Activated gamma-delta T cell treated with anti-CD3 and anti-CD28 coated beads, Interleukin-2, amount 50 U/mL, for 16 hours (primary cell): ENCODE data around the gene NOC4L.
A peak's percentile ranks its signal among the peaks of the same experiment; 100 is the strongest.
"Not testable (repeated sequence)": the region's sequence is repeated elsewhere in the genome, so short reads cannot be mapped to it uniquely, and the experiment has no call there.

Source experiments
- DNase-seq: peaks from one replicate; pipeline ENCODE4 v3.0.0-alpha.2; 2020; ENCODE audit warnings: low read depth

Gene NOC4L

GRCh38 chr12:132142679-132143335, 1.4 kb upstream of the NOC4L start:
- no peak for DNase-seq

GRCh38 chr12:132143336-132144071, 753 bp upstream of the NOC4L start:
- peak; percentile 19 for DNase-seq

DNA sequence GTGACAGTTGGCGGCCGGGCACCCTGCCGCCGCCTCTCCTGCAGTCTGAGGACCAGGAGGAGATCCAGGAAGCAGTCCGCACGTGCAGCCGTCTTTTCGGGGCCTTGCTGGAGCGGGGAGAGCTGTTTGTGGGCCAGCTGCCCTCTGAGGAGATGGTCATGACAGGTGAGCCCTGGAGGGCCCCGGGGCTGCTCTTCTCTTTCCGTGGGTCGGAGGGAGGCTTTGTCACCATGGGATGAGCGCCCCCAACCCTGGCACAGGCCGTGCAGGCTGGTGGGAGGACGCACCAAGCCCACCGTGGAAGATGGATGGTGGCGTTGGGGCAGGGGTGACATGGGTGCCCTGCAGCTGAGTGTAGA, 532 bp downstream of the NOC4L start:
- DNase-seq = no peak

DNA sequence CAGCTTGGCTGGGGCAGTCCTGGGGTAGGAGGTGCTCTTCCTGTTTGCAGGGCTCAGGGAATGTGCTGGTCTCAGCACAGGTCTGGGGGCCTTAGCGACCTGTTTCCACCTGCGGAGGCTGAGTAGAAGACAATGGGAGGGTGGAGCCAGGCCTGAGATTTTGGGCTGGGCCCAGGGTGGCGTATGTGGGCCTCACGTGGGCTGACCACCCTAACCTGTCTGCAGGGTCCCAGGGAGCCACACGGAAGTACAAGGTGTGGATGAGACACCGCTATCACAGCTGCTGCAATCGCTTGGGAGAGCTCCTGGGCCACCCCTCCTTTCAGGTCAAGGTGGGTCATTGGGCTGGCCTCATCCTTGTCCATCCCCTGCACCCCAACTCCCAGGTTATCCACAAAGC, 1.1 kb downstream of the NOC4L start:
- no peak for DNase-seq

- no peak for DNase-seq
Measured at GRCh38 chr12:132146098-132146497, 1.8 kb downstream of the NOC4L start.

- no peak for DNase-seq
Measured at GRCh38 chr12:132146772-132147422, 2.6 kb downstream of the NOC4L start.

GRCh38 chr12:132147423-132148367, 3.4 kb downstream of the NOC4L start:
- DNase-seq = no peak

DNA sequence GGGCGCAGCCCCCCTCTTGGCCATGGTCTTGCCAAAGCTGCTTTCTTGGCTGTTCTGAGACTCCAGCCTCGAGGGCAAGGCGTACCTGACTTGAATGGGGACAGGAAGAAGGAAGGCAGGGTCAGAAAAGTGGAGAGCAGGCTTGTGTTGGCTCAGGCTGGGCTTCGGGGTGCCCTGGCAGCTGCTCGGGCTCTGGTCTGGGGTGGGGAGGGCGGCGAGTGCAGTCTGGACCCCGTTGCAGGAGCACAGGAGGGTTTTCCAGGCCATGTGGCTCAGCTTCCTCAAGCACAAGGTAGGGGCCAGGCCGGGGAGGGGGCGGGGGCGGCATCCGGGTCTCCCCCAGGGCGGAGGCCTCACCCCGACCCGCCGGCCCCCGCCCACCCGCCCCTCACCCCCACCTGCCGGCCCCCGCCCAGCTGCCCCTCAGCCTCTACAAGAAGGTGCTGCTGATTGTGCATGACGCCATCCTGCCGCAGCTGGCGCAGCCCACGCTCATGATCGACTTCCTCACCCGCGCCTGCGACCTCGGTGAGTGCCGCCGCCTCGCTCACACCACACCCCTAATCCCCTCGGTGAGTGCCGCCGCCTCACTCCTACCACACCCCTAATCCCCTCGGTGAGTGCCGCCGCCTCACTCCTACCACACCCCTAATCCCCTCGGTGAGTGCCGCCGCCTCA, 4.2 kb downstream of the NOC4L start:
- DNase-seq = no peak

- DNase-seq = not testable (repeated sequence)
Measured at GRCh38 chr12:132149526-132149925, 5.3 kb downstream of the NOC4L start.

- no peak for DNase-seq
Measured at GRCh38 chr12:132150780-132151144, 6.5 kb downstream of the NOC4L start.

DNA sequence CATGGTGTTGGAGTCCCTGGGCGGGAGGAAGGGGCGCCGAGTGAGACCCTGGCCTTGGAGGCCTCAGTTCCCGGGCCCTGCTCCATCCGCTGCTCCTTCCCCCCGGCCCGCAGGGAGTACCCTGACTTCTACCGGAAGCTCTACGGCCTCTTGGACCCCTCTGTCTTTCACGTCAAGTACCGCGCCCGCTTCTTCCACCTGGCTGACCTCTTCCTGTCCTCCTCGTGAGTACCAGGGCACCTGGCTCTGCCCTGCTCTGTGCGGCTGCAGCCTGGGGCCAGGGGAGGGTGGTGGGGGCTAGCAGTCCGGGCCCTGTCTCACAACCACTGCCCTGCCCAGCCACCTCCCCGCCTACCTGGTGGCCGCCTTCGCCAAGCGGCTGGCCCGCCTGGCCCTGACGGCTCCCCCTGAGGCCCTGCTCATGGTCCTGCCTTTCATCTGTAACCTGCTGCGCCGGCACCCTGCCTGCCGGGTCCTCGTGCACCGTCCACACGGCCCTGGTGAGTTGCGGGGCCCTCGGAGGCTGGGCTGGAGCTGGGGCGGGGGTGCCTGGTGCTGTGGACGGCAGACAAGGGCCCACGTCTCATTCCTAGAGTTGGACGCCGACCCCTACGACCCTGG, 7.0 kb downstream of the NOC4L start:
- DNase-seq = no peak

DNA sequence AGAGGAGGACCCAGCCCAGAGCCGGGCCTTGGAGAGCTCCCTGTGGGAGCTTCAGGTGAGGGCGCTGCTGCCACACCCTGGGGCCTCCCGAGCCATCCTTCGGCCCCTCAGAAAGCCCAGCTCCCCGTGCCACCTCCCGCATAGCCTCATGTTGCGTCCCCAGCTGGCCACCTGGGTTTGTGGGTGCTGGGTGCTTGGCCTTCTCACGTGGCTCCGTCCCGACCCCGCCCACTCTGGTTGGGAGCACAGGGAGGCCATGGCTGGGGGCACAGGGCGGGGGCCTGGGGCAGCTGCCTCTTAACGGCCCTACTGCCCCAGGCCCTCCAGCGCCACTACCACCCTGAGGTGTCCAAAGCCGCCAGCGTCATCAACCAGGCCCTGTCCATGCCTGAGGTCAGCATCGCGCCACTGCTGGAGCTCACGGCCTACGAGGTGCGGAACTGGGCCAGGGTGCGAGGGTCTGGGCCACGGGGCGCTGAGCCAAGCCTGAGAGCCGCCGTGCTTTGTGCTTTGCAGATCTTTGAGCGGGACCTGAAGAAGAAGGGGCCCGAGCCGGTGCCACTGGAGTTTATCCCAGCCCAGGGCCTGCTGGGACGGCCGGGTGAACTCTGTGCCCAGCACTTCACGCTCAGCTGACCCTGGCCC, 7.6 kb downstream of the NOC4L start:
- DNase-seq = no peak

- no peak for DNase-seq
Measured at GRCh38 chr12:132152411-132152821, 8.2 kb downstream of the NOC4L start.

GRCh38 chr12:132152953-132153352, 8.7 kb downstream of the NOC4L start:
- no peak for DNase-seq

- DNase-seq = peak; percentile 41
Measured at GRCh38 chr12:132153501-132154340, 9.5 kb downstream of the NOC4L start.

GRCh38 chr12:132154341-132154761, 10.1 kb downstream of the NOC4L start:
- no peak for DNase-seq

DNA sequence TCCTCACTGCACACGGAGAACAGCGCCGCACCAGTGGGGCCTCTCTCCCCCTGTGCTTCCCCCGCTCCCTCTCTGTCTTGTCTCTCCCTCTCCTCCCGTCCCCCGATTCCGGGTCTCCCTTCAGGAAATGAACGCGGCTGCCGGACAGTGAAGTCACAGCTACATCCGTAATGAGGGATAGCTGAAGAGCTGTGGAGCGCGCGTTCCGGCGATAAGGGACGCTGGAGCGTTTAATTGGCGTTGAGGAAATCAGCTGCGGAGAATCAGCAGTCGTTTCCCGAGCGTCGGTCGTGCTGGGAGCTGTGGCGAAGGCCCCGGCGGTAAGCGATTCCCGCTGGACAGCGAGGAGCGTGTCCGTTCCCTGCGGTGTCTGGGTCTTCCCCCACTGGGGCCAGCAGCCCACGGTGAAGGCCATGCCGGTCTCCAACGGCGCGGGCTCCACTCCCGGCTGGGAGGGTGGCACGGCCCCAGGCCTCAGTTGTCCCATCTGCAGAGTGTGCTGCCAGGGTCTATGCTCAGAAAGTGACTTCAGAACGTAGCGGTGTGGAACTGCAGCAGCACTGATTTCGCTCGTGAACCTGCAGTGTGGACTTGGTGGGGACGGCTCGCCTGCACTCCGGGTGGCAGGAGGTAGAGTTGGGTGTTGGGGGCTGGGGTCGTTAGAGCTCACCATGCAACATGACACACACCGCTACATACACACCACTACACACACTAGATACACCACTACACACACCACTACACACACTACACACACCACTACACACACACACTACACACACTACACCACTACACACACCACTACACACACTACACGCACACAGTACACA, 10.9 kb downstream of the NOC4L start:
- no peak for DNase-seq

GRCh38 chr12:132155771-132156572, 11.7 kb downstream of the NOC4L start:
- DNase-seq = no peak
